ENCODE measurements around the gene ZXDC.

The ZXDC gene

DNA sequence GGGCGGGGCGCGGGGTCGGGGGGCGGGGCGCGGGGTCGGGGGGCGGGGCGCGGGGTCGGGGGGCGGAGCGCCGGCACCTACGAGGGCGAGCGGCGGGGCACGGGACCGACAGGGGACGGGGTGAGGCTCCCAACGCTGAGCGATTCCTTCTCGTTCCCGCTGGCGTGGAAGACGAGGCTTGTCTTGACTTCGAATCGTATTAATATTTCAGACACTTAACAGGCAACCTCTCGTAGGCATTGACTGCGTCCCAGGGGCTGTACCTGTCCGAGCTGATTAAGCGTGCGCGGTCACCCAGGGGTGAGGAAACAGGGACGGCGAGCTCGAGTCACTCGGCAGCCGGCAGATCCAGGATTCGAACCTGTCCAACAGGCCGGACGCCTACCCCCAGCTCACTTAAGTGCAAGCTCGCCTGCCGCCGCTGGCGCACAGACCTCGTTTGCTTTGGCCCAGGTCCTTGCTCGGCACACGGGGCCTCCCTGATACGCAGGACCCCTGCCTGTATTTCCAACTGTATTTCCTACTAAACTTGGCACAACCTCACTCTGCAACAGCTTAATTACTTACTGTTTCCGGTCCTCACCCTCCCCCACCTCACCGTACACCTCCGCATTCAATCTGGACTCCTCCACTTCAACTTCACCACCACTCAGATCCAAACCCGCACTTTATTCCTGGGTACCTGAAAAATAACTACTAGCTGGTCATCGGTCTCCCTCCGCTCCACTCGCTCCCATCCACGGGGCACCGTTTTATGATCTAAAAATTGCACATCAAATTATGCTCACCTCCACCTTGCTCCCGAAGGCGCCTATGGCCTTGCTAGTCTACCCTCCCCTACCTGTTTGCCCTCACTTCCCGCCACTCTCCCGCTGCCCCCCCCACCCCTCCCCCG is 722 bp upstream of the ZXDC start:
- H3K27ac ChIP-seq (ENCODE audit: low read depth in 2 of 2, low read length in 2 of 2), result peak overlapping the region; percentile 84 to 92
- peaks cover 0 to 9% of the 10 kb centered on the region in 2 donors for H3K36me3 ChIP-seq (ENCODE audit: control insufficient read depth in 2 of 2, insufficient read depth in 2 of 2, low read length in 2 of 2)
- no peaks in the 10 kb centered on the region for H3K9me3 ChIP-seq (ENCODE audit: control insufficient read depth in 2 of 2, low read length in 2 of 2)
- peaks cover 31 to 35% of the 10 kb centered on the region in 2 donors for H3K4me1 ChIP-seq (ENCODE audit: control insufficient read depth in 2 of 2, insufficient read depth in 2 of 2, low read length in 2 of 2)
- H3K9ac ChIP-seq (ENCODE audit: low read depth in 1 of 2, low read length in 2 of 2), result peak overlapping the region; percentile 91 to 93
- H3K4me3 ChIP-seq (ENCODE audit: low read length in 2 of 2), result peak overlapping the region; percentile 88 to 97
- H3K27me3 ChIP-seq (ENCODE audit: control insufficient read depth in 2 of 2, insufficient read depth in 2 of 2, low read length in 2 of 2), result no peaks in the 10 kb centered on the region

GRCh38 chr3:126474498-126475412 is 936 bp downstream of the ZXDC start:
- H3K4me3 ChIP-seq (ENCODE audit: low read length in 2 of 2), result peak overlapping the region; percentile 69 to 87
- no peaks in the 10 kb centered on the region for H3K27me3 ChIP-seq (ENCODE audit: control insufficient read depth in 2 of 2, insufficient read depth in 2 of 2, low read length in 2 of 2)
- H3K27ac ChIP-seq (ENCODE audit: low read depth in 2 of 2, low read length in 2 of 2), result peak overlapping the region; percentile 85 to 90
- H3K9me3 ChIP-seq (ENCODE audit: control insufficient read depth in 2 of 2, low read length in 2 of 2), result no peaks in the 10 kb centered on the region
- H3K36me3 ChIP-seq (ENCODE audit: control insufficient read depth in 2 of 2, insufficient read depth in 2 of 2, low read length in 2 of 2), result peaks cover 15 to 26% of the 10 kb centered on the region in 2 donors
- peaks cover 31 to 35% of the 10 kb centered on the region in 2 donors for H3K4me1 ChIP-seq (ENCODE audit: control insufficient read depth in 2 of 2, insufficient read depth in 2 of 2, low read length in 2 of 2)
- H3K9ac ChIP-seq (ENCODE audit: low read depth in 1 of 2, low read length in 2 of 2), result peak overlapping the region; percentile 81 to 83

DNA sequence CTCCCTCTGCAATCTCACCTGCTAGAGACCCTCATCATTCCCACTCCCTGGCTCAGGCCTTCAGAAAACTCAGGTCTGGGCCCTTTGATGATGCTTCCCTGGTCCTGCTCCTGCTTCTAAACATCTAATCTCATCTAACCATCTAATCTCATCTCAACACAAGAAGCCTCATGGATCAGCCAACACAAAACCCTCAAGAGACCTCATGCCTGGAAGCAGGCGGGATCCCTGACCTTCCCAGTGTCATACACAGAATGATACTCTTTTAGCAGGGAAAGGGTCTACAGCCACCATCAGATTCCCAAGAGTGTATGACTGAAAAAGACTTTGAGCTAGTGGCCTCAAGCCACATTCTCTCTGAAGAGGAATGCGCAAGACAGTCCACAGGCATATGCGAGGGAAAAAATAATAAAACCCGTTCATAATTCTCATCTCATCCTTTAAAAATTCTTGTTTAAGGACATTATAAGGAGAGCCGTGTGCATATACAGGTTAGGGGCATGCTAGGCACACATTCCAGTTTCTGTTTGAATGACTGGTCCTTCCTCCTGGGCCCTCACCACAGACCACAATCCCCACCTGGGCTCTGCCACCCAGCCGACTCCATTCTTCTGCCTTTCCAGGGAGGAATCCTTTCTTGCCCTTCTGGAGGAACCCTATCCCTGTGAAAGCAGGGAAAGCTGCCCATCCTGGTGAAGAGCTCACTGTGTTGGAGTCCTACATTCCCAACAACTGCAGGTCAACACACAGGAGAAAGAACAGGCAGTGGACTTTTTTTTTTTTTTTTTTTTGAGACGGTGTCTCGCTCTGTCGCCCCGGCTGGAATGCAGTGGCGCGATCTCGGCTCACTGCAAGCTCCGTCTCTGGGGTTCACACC is 2.2 kb downstream of the ZXDC start:
- H3K27me3 ChIP-seq (ENCODE audit: control insufficient read depth in 2 of 2, insufficient read depth in 2 of 2, low read length in 2 of 2), result no peaks in the 10 kb centered on the region
- H3K9ac ChIP-seq (ENCODE audit: low read depth in 1 of 2, low read length in 2 of 2), result peak overlapping the region in 1 of 2 donors; percentile 13
- H3K9me3 ChIP-seq (ENCODE audit: control insufficient read depth in 2 of 2, low read length in 2 of 2), result no peaks in the 10 kb centered on the region
- H3K4me1 ChIP-seq (ENCODE audit: control insufficient read depth in 2 of 2, insufficient read depth in 2 of 2, low read length in 2 of 2), result peaks cover 31 to 35% of the 10 kb centered on the region in 2 donors
- H3K36me3 ChIP-seq (ENCODE audit: control insufficient read depth in 2 of 2, insufficient read depth in 2 of 2, low read length in 2 of 2), result peaks cover 27 to 38% of the 10 kb centered on the region in 2 donors
- no peak overlapping the region for H3K27ac ChIP-seq (ENCODE audit: low read depth in 2 of 2, low read length in 2 of 2)
- H3K4me3 ChIP-seq (ENCODE audit: low read length in 2 of 2), result peak overlapping the region; percentile 20 to 52

- Histone ChIP-seq H3K4me1 (ENCODE audit: control insufficient read depth in 2 of 2, insufficient read depth in 2 of 2, low read length in 2 of 2) (peaks cover 31 to 35% of the 10 kb centered on the region in 2 donors), H3K4me3 (ENCODE audit: low read length in 2 of 2) (peak overlapping the region; percentile 20 to 52), H3K9ac (ENCODE audit: low read depth in 1 of 2, low read length in 2 of 2) (no peak overlapping the region), H3K36me3 (ENCODE audit: control insufficient read depth in 2 of 2, insufficient read depth in 2 of 2, low read length in 2 of 2) (peaks cover 38 to 49% of the 10 kb centered on the region in 2 donors), H3K27me3 (ENCODE audit: control insufficient read depth in 2 of 2, insufficient read depth in 2 of 2, low read length in 2 of 2) (no peaks in the 10 kb centered on the region), H3K9me3 (ENCODE audit: control insufficient read depth in 2 of 2, low read length in 2 of 2) (no peaks in the 10 kb centered on the region), H3K27ac (ENCODE audit: low read depth in 2 of 2, low read length in 2 of 2) (no peak overlapping the region)
These were observed 3.2 kb downstream of the ZXDC start for GRCh38 chr3:126472277-126473006.

GRCh38 chr3:126469479-126469878 is 6.2 kb downstream of the ZXDC start:
- Histone ChIP-seq H3K4me3 (ENCODE audit: low read length in 2 of 2) (no peak overlapping the region), H3K4me1 (ENCODE audit: control insufficient read depth in 2 of 2, insufficient read depth in 2 of 2, low read length in 2 of 2) (peaks cover 24 to 27% of the 10 kb centered on the region in 2 donors), H3K27ac (ENCODE audit: low read depth in 2 of 2, low read length in 2 of 2) (no peak overlapping the region), H3K9me3 (ENCODE audit: control insufficient read depth in 2 of 2, low read length in 2 of 2) (no peaks in the 10 kb centered on the region), H3K9ac (ENCODE audit: low read depth in 1 of 2, low read length in 2 of 2) (no peak overlapping the region), H3K36me3 (ENCODE audit: control insufficient read depth in 2 of 2, insufficient read depth in 2 of 2, low read length in 2 of 2) (peaks cover 63 to 78% of the 10 kb centered on the region in 2 donors), H3K27me3 (ENCODE audit: control insufficient read depth in 2 of 2, insufficient read depth in 2 of 2, low read length in 2 of 2) (no peaks in the 10 kb centered on the region)

DNA sequence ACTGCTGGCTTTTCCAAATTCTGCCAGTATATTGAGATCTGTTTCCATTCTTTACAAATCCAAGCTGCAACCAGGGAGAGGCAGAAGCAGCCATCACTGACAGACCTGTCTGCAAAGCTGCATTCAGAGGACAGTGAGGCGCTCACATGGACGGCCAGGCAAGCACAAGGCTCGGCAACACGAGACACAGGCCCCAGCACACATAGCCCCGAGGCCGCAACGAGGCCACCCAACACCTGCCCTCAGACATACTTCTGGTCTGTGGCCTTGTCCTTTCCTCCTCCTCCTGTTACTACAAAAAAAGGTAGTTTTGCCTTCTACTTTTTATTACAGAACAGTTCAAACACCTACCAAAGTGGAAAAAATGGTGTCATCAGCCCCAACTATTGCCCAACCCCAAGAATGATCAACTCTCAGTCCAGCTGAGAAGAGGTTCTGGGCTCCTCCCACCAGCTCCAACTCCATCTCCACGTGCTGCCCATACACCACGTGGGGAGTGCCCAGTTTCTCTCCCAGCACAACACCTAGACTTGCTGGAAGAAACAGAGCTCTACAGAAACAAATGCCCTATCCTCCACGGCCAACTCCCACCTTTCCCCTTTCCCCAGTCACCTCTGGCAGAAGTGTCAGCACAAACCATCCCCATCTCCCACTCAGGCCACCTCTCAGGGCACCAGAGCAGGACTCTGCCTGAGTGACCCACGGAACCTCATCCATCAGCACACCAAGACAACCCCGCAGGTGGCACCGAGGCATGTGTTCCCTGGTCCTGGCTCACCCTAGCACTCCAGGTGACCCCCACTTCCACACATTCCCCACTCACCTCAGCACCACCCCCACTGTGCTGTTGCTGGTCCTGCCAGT is 7.4 kb downstream of the ZXDC start:
- Histone ChIP-seq H3K36me3 (ENCODE audit: control insufficient read depth in 2 of 2, insufficient read depth in 2 of 2, low read length in 2 of 2) (peaks cover 70 to 85% of the 10 kb centered on the region in 2 donors), H3K4me3 (ENCODE audit: low read length in 2 of 2) (no peak overlapping the region), H3K9me3 (ENCODE audit: control insufficient read depth in 2 of 2, low read length in 2 of 2) (no peaks in the 10 kb centered on the region), H3K9ac (ENCODE audit: low read depth in 1 of 2, low read length in 2 of 2) (no peak overlapping the region), H3K27ac (ENCODE audit: low read depth in 2 of 2, low read length in 2 of 2) (no peak overlapping the region), H3K4me1 (ENCODE audit: control insufficient read depth in 2 of 2, insufficient read depth in 2 of 2, low read length in 2 of 2) (peaks cover 14 to 15% of the 10 kb centered on the region in 2 donors), H3K27me3 (ENCODE audit: control insufficient read depth in 2 of 2, insufficient read depth in 2 of 2, low read length in 2 of 2) (no peaks in the 10 kb centered on the region)

DNA sequence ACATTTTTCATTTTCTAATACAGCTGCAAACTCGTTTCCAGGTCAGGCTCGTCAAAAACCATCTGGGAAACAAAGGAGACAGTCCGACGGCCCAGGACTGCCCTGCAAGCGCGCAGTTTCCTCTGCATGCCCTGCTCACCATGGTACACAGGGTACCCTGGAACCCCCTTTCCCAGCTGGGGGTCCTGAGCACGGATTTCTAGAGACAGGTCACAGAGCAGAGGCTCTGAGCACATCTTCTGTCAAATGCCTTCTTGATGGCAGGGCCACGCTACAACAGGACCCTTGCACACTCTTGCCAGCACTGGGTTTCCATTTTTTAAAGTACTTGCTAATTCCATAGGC is 8.1 kb downstream of the ZXDC start:
- H3K4me1 ChIP-seq (ENCODE audit: control insufficient read depth in 2 of 2, insufficient read depth in 2 of 2, low read length in 2 of 2), result peaks cover 7 to 9% of the 10 kb centered on the region in 2 donors
- H3K27ac ChIP-seq (ENCODE audit: low read depth in 2 of 2, low read length in 2 of 2), result no peak overlapping the region
- no peak overlapping the region for H3K9ac ChIP-seq (ENCODE audit: low read depth in 1 of 2, low read length in 2 of 2)
- H3K9me3 ChIP-seq (ENCODE audit: control insufficient read depth in 2 of 2, low read length in 2 of 2), result no peaks in the 10 kb centered on the region
- H3K4me3 ChIP-seq (ENCODE audit: low read length in 2 of 2), result no peak overlapping the region
- H3K36me3 ChIP-seq (ENCODE audit: control insufficient read depth in 2 of 2, insufficient read depth in 2 of 2, low read length in 2 of 2), result peaks cover 71 to 89% of the 10 kb centered on the region in 2 donors
- H3K27me3 ChIP-seq (ENCODE audit: control insufficient read depth in 2 of 2, insufficient read depth in 2 of 2, low read length in 2 of 2), result no peaks in the 10 kb centered on the region

DNA sequence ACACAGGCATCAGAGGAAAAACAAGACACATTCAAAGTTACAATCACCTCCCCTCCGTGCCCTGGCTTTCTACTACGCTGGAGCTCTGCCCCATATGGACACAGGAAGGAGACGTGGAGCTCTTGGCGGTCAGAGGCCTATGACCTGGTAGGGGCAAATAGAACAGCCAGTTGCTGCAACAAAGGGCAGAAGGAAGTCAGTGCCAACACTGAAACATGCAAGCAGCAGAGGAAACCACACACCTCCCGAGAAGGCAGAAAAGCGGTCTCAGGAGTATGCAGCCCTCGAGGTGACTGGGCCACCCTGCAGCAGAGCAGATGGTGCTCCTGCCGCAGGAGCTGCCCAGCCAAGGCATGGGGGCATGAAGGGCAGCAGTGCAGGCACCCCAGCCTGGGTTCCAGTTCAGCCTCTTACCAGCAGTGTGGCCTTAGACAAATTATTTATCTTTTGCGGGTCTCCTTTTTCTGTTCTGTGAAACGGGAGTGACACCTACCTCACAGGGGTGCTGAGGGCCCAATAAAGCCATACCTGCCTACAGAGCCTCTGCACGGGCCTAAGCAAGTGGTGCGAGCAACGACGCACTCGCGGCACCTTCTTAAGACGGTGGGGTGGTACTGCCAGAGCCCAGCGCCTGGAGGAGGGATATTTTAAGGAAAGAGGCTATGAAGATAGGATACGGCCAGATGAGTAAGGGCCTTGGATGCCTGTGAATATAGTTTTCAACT is 8.6 kb downstream of the ZXDC start:
- H3K36me3 ChIP-seq (ENCODE audit: control insufficient read depth in 2 of 2, insufficient read depth in 2 of 2, low read length in 2 of 2), result peaks cover 76 to 94% of the 10 kb centered on the region in 2 donors
- peaks cover 2 to 3% of the 10 kb centered on the region in 2 donors for H3K4me1 ChIP-seq (ENCODE audit: control insufficient read depth in 2 of 2, insufficient read depth in 2 of 2, low read length in 2 of 2)
- no peak overlapping the region for H3K9ac ChIP-seq (ENCODE audit: low read depth in 1 of 2, low read length in 2 of 2)
- H3K27me3 ChIP-seq (ENCODE audit: control insufficient read depth in 2 of 2, insufficient read depth in 2 of 2, low read length in 2 of 2), result no peaks in the 10 kb centered on the region
- no peak overlapping the region for H3K4me3 ChIP-seq (ENCODE audit: low read length in 2 of 2)
- no peaks in the 10 kb centered on the region for H3K9me3 ChIP-seq (ENCODE audit: control insufficient read depth in 2 of 2, low read length in 2 of 2)
- no peak overlapping the region for H3K27ac ChIP-seq (ENCODE audit: low read depth in 2 of 2, low read length in 2 of 2)

Measured in mucosa of rectum (tissue), 2 donors.